Measurements from ENCODE around the gene SIDT2. TPM values are rescaled to one million over a fixed set of nuclear protein-coding genes. Genes with fewer than 3 reads are reported as not detected.

SIDT2 gene
- total and polyA plus RNA-seq, 2 of the 8 experiments (the other 6 are each of a cell fraction or from before 2014, with no cell fraction given): 18.5 to 21.1 TPM

GRCh38 chr11:117166491-117166890 lies 12.1 kb upstream of the SIDT2 start:
- no peak overlapping the region for H3K23ac ChIP-seq (ENCODE audit: insufficient read length)
- H3K27ac ChIP-seq (ENCODE audit: low read depth, low read length): no peak overlapping the region
- POLR2A ChIA-PET (ENCODE audit: partially characterized antibody): interaction anchor here (1.7 to 1.8 kb wide), 2 partner anchors 10 to 11 kb away, joined by 4 to 18 read pairs; partner anchors contain the start of gene SIDT2
- H2BK20ac ChIP-seq (ENCODE audit: low read length): no peak overlapping the region
- no peak overlapping the region for H3K4ac ChIP-seq (replicated peaks; ENCODE audit: insufficient read length, low read depth, low read length)
- H3K9me3 ChIP-seq (ENCODE audit: insufficient read depth in 2 of 2, low read depth in 1 of 2, low read length in 1 of 2): no peaks in the 10 kb centered on the region
- H2AK5ac ChIP-seq (ENCODE audit: low read depth, low read length): no peak overlapping the region
- H3K9ac ChIP-seq (replicated peaks in 1 of 4; ENCODE audit: extremely low read depth in 1 of 4, low read depth in 3 of 4, low read length in 3 of 4): no peak overlapping the region
- TF ChIP-seq SP4 (IDR thresholded peaks at IDR 0.05; ENCODE audit: low read length): no peak
- no peak for TF ChIP-seq PHF8 (conservative IDR thresholded peaks at IDR 0.05; ENCODE audit: low read depth, low read length)
- no peak for TF ChIP-seq JUN (IDR thresholded peaks at IDR 0.05; ENCODE audit: low read depth, low read length)
- no peak for TF ChIP-seq KDM4A (IDR thresholded peaks at IDR 0.05; ENCODE audit: low read depth, low read length, severe bottlenecking)
- TF ChIP-seq SP2 (IDR thresholded peaks at IDR 0.05; ENCODE audit: low read length): no peak
- CTCF ChIA-PET (ENCODE audit: partially characterized antibody): interaction anchor here (1.0 to 2.3 kb wide), 4 partner anchors 14 to 55 kb away, joined by 3 to 7 read pairs (median 3); no protein-coding TSS in a partner anchor
- no peaks in the 10 kb centered on the region; the same call in none of the 2 replicates for H3K79me1 ChIP-seq (ENCODE audit: low read depth, low read length)
- no peak overlapping the region for H2BK120ac ChIP-seq (replicated peaks; ENCODE audit: low read depth, low read length)
- DNase-seq (ENCODE audit: low read depth in 1 of 2, low spot score in 2 of 2): no peak
- no peak overlapping the region for H3K4me3 ChIP-seq (ENCODE audit: extremely low read depth in 1 of 4, insufficient read depth in 2 of 4, low read depth in 3 of 4, low read length in 4 of 4)
- no peak overlapping the region for H2BK5ac ChIP-seq (ENCODE audit: low read depth, low read length)
- no peak overlapping the region for H2BK15ac ChIP-seq (ENCODE audit: low read length)
- no peak overlapping the region for H3K56ac ChIP-seq (replicated peaks; ENCODE audit: insufficient read length, low read depth, low read length)
- no peaks in the 10 kb centered on the region for H3K4me1 ChIP-seq (replicated peaks in 1 of 4; ENCODE audit: control insufficient read depth in 3 of 4, insufficient read depth in 4 of 4, low read length in 3 of 4)
- no peak overlapping the region for H4K91ac ChIP-seq (replicated peaks; ENCODE audit: insufficient read length, low read length)
- H3K23me2 ChIP-seq (ENCODE audit: low read depth, low read length): no peaks in the 10 kb centered on the region
- no peak overlapping the region for H2BK12ac ChIP-seq (ENCODE audit: low read depth, low read length)
- no peak overlapping the region for H3K4me2 ChIP-seq (ENCODE audit: insufficient read depth in 1 of 2, low read depth in 2 of 2, low read length in 2 of 2)
- H4K20me1 ChIP-seq (replicated peaks in 1 of 2; ENCODE audit: control insufficient read depth in 1 of 2, insufficient read depth in 2 of 2, low read length in 2 of 2): peaks cover 2 to 3% of the 10 kb centered on the region in 2 experiments
- WGBS, 2 experiments (ENCODE audit: extremely low coverage in 1 of 2, insufficient coverage in 1 of 2, insufficient read length in 1 of 2, insufficient replicate concordance in 2 of 2, low coverage in 1 of 2, low lambda C conversion rate in 2 of 2, missing lambda C conversion rate in 1 of 2): 88% methylated on average over 1 of the region's 1 CpG; no CpG with 5 or more reads in 1 of the 2 experiments
- H3K18ac ChIP-seq (ENCODE audit: extremely low read depth, low read length): no peak overlapping the region
- no peaks in the 10 kb centered on the region for H3K27me3 ChIP-seq (replicated peaks in 1 of 4; ENCODE audit: control insufficient read depth in 3 of 4, extremely low read depth in 1 of 4, insufficient read depth in 3 of 4, low read length in 3 of 4)
- peaks cover 21 to 79% (median 55%) of the 10 kb centered on the region in 4 experiments for H3K36me3 ChIP-seq (ENCODE audit: control insufficient read depth in 2 of 4, insufficient read depth in 4 of 4, low read length in 3 of 4)
- H3K79me2 ChIP-seq (ENCODE audit: control insufficient read depth in 1 of 2, insufficient read depth in 2 of 2, low read length in 2 of 2): peaks cover 0 to 8% of the 10 kb centered on the region in 2 experiments; a peak in 2 of 4 replicates
- H4K8ac ChIP-seq (ENCODE audit: extremely low read depth, insufficient read depth, low read length): no peak overlapping the region
- H4K5ac ChIP-seq (ENCODE audit: insufficient read length, low read depth, low read length): no peak overlapping the region
- no peak overlapping the region for H2AFZ ChIP-seq (ENCODE audit: low read length)
- FAIRE-seq: no peak
- no peak overlapping the region for H3K14ac ChIP-seq (ENCODE audit: insufficient read length)

Data from H1 (cell line).